ENCODE results near the gene MGRN1. TPM values are rescaled to one million over a fixed set of nuclear protein-coding genes. Genes with fewer than 3 reads are reported as not detected.

The MGRN1 gene
- total RNA-seq, 2 donors from 2014 or later, result 46.9 to 76.4 TPM

- DNase-seq (ENCODE audit: low spot score in 2 of 2) (no peak), ATAC-seq (no peak)
- H3K27ac Mint-ChIP-seq, result no peak overlapping the region
- H3K9me3 Mint-ChIP-seq, result no peaks in the 10 kb centered on the region
- H3K36me3 Mint-ChIP-seq, result peaks cover under 1% of the 10 kb centered on the region in 2 donors
Measured at GRCh38 chr16:4655801-4656200, 31.2 kb downstream of the MGRN1 start.

GRCh38 chr16:4656221-4656620 is 31.6 kb downstream of the MGRN1 start:
- H3K27ac Mint-ChIP-seq, result no peak overlapping the region
- no peak for ATAC-seq

GRCh38 chr16:4656695-4657686 is 32.4 kb downstream of the MGRN1 start:
- Mint-ChIP-seq H3K9me3 (no peaks in the 10 kb centered on the region), H3K36me3 (no peaks in the 10 kb centered on the region), H3K27ac (no peak overlapping the region)
- ATAC-seq, result no peak
- DNase-seq (ENCODE audit: low spot score in 2 of 2), result no peak

More at GRCh38 chr16:4656221-4656620, 31.6 kb downstream of the MGRN1 start:
- H3K36me3 Mint-ChIP-seq, result no peaks in the 10 kb centered on the region
- no peaks in the 10 kb centered on the region for H3K9me3 Mint-ChIP-seq
- DNase-seq (ENCODE audit: low spot score in 2 of 2), result no peak

DNA sequence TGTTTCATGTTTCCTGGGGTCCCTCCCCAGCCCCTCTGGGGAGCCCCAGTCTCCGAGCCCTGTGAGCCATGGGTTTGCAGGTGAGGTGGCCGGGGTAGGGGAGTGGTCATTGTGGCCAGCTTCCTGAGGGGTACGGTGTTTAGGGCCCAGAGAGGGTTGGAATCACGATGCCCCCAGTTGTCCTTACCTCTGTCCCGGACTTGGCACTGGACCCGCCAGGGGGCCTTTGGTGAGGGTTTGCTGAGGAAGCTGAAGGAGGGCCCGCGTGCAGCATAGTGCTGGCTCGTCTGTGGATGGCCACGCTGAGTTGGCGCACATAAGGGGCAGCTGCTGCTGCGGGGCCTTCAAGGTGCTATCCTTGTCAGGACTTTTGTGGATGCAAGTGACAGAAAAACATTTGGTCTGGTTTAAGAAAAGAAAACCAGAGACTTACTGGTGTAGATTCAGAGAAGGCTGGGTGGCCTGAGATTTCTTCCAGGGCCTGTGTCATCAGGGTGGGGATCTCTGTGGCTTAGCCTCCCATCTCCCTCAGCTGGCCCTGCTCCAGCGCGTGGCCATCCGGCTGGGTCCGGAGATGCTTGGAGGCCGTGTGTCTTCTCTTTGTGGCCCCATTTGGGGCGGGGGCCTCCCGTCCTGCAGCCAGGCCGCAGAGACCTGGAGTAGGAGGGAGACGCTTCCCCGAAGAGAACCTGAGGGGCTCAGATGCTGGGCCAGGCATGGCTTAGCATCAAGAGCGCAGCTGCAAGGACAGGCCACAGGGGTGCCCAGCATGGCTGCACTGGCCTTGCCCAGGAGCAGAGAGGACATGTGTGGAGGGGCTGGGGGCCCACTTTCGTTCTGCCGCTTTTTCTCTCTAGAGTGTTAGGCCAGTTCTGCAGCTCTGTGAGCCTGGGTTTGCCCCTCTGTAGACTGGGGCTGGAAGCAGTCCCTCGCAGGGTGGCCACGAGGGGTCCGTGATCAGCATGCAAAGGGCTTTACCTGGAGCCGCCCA is 35.0 kb downstream of the MGRN1 start:
- Mint-ChIP-seq H3K36me3 (peaks cover 5 to 9% of the 10 kb centered on the region in 2 donors), H3K27ac (peak overlapping the region; percentile 81 to 86), H3K9me3 (no peaks in the 10 kb centered on the region)
- ATAC-seq (peak in 1 of 2 donors; percentile 8), DNase-seq (ENCODE audit: low spot score in 2 of 2) (no peak)

- peak overlapping the region; percentile 86 to 92 for H3K27ac Mint-ChIP-seq
- DNase-seq (ENCODE audit: low spot score in 2 of 2), result peak; percentile 77 to 83
- peaks cover 5 to 9% of the 10 kb centered on the region in 2 donors for H3K36me3 Mint-ChIP-seq
- no peaks in the 10 kb centered on the region for H3K9me3 Mint-ChIP-seq
- peak; percentile 73 to 87 for ATAC-seq
Measured at GRCh38 chr16:4660454-4661007, 35.9 kb downstream of the MGRN1 start.

- ATAC-seq (no peak), DNase-seq (ENCODE audit: low spot score in 2 of 2) (no peak)
- H3K36me3 Mint-ChIP-seq, result peaks cover 5 to 9% of the 10 kb centered on the region in 2 donors
- H3K9me3 Mint-ChIP-seq, result no peaks in the 10 kb centered on the region
- H3K27ac Mint-ChIP-seq, result peak overlapping the region in 1 of 2 donors; percentile 86
Measured at GRCh38 chr16:4661661-4662060, 37.0 kb downstream of the MGRN1 start.

DNA sequence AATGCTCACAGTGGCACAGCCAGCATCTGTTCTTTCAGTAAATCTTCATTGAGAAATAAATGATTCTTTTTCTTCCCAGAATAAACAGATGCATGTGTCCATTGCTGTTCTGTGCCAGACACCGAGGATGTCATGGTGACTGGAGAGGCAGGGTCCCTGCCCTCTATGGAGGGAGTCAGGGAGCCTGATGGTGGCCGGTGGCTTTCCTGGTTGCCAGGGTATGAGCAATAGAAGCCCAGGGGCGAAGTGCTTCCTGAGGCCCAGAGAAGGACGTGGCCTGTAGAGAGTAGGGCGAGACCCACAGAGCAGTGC is 38.8 kb downstream of the MGRN1 start:
- H3K36me3 Mint-ChIP-seq, result peaks cover 5 to 9% of the 10 kb centered on the region in 2 donors
- no peaks in the 10 kb centered on the region for H3K9me3 Mint-ChIP-seq
- ATAC-seq, result no peak
- no peak for DNase-seq (ENCODE audit: low spot score in 2 of 2)
- H3K27ac Mint-ChIP-seq, result peak overlapping the region; percentile 80 to 87

GRCh38 chr16:4663777-4664465 is 39.3 kb downstream of the MGRN1 start:
- no peak for DNase-seq (ENCODE audit: low spot score in 2 of 2)
- ATAC-seq, result peak in 1 of 2 donors; percentile 2
- peak overlapping the region; percentile 80 to 87 for H3K27ac Mint-ChIP-seq
- no peaks in the 10 kb centered on the region for H3K9me3 Mint-ChIP-seq
- H3K36me3 Mint-ChIP-seq, result peaks cover 5 to 9% of the 10 kb centered on the region in 2 donors

DNA sequence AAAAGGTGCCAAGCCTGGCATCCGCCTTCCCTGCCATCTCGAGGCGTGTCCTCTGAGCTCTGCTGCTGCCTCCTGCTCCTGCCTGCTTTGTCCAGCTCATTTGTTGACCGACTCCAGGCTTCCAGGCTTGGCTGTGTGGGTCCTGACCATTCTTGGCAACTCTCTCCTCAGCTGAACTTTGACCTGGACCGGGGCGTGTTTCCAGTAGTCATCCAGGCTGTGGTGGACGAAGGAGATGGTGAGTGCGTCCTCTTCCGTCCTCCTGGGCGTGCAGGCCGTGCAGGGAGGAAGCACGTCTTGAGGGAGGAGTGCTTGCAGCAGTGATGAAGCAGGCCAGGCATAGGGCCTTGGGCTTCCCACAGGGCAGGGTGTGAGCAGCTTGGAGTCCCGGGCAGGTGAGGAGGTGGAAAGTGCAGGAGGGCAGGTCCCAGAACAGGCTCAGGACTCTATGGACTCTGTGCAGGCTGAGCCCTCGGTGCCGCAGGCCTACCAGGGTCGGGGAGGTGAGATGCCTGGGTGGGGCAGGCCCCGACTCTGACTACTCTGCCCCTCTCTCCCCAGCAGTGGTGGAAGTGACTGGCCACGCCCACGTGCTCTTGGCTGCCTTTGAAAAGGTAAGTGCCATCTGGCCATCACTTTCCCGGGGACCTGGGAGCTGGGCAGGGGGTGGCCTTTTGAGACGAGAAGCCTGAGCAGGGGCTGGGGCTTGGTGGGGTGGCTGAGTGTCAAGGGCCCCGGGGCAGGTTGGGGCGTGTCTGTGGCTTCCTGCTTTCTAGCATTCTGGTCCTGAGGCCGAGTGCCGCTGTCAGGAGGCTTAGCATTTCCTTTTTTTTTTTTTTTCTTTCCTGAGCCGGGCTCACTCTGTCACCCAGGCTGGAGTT is 40.2 kb downstream of the MGRN1 start:
- H3K27ac Mint-ChIP-seq, result peak overlapping the region; percentile 82 to 87
- H3K9me3 Mint-ChIP-seq, result no peaks in the 10 kb centered on the region
- peak; percentile 49 to 86 for DNase-seq (ENCODE audit: low spot score in 2 of 2)
- H3K36me3 Mint-ChIP-seq, result peaks cover 5 to 9% of the 10 kb centered on the region in 2 donors
- peak; percentile 56 to 75 for ATAC-seq

- H3K27ac Mint-ChIP-seq, result no peak overlapping the region
- no peaks in the 10 kb centered on the region for H3K9me3 Mint-ChIP-seq
- ATAC-seq (no peak), DNase-seq (ENCODE audit: low spot score in 2 of 2) (no peak)
- peaks cover 5 to 9% of the 10 kb centered on the region in 2 donors for H3K36me3 Mint-ChIP-seq
Measured at GRCh38 chr16:4666537-4667202, 42.0 kb downstream of the MGRN1 start.

GRCh38 chr16:4667203-4667963 is 42.8 kb downstream of the MGRN1 start:
- DNase-seq (ENCODE audit: low spot score in 2 of 2) (no peak), ATAC-seq (no peak)
- Mint-ChIP-seq H3K9me3 (no peaks in the 10 kb centered on the region), H3K36me3 (peaks cover 5 to 9% of the 10 kb centered on the region in 2 donors), H3K27ac (no peak overlapping the region)

GRCh38 chr16:4668313-4668960 is 43.8 kb downstream of the MGRN1 start:
- H3K27ac Mint-ChIP-seq, result no peak overlapping the region
- peaks cover 3 to 7% of the 10 kb centered on the region in 2 donors for H3K36me3 Mint-ChIP-seq
- DNase-seq (ENCODE audit: low spot score in 2 of 2) (no peak), ATAC-seq (no peak)
- no peaks in the 10 kb centered on the region for H3K9me3 Mint-ChIP-seq

DNA sequence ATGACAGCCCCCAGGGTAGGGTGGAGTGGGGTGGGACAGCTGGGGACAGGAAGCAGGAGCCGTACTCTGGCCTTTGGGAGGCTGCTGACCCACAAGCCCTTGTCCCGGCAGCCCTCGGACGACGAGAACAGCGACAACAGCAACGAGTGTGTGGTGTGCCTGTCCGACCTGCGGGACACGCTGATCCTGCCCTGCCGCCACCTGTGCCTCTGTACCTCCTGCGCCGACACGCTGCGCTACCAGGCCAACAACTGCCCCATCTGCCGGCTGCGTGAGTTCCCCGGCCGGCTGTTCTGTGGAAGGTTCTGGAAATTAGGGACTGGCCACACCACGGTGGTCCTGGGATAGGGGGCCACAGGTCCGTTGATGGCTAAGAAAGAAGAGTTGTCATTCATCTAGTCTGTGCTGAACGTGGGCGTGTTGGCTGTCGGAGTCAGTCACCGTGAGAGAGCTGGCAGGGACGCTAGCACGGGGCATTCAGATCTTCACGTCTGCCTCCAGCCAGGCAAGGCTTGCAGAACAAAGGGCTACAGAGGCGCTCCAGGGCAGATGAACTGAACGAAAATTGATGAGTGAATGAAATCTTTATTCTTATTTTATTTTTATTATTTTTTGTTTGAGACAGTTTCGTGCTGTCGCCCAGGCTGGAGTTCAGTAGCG is 48.9 kb downstream of the MGRN1 start:
- Mint-ChIP-seq H3K9me3 (no peaks in the 10 kb centered on the region), H3K27ac (no peak overlapping the region), H3K36me3 (no peaks in the 10 kb centered on the region)
- ATAC-seq (no peak), DNase-seq (ENCODE audit: low spot score in 2 of 2) (no peak)

Measured in activated naive CD4-positive, alpha-beta T cell treated with anti-CD3 and anti-CD28 coated beads, Interleukin-2, amount 50 U/mL, for 72 hours (primary cell).